HepG2 (cell line): ENCODE results near the gene RER1. TPM values are rescaled to one million over a fixed set of nuclear protein-coding genes. Genes with fewer than 3 reads are reported as not detected.

Source experiments
- ATAC-seq: fragments of 200-7000 bp; cut with Tn5 transposase; 3 replicates; pipeline ENCODE4 v1.9.1; 2020; ENCODE audit warnings: mild to moderate bottlenecking, moderate library complexity
- BruUV-seq: library from RNA; stranded (reverse); fragments of 400-500 nt; replicated peaks from 2 replicates; lab custom pipeline; 2021; lab: Mats Ljungman, UMichigan
- CTCF ChIA-PET: fragments of 300-600 bp; formaldehyde crosslinking; extraction: SDS; loops from one replicate; lab custom pipeline; 2021; ENCODE audit warnings: low total read pairs, inconsistent platforms, low intra/inter-chr PET ratio; lab: Yijun Ruan, JAX
- POLR2A ChIA-PET: fragments of 350-600 bp; sonication (Branson Sonifier 250); formaldehyde crosslinking; loops from one replicate; lab custom pipeline; 2020; ENCODE audit warnings: antibody characterized with exemption, inconsistent platforms; lab: Yijun Ruan, JAX
- DNase-seq: peaks from one replicate; pipeline ENCODE4 v3.0.0-alpha.2; 2015; ENCODE audit warnings: low spot score
- FAIRE-seq: peaks from 3 replicates; lab custom pipeline; 2011; peaks lifted over from hg19 to GRCh38; lab: Jason Lieb, UNC
- H2AFZ ChIP-seq: one replicate; pipeline ENCODE4 v1.6.1; 2011; ENCODE audit warnings: low read length, inconsistent platforms
- H3K27ac ChIP-seq: fragments of 300-600 bp; 3 replicates; pipeline ENCODE4 v1.8.0; 2011; ENCODE audit warnings: mixed run types, mild to moderate bottlenecking, mixed read lengths, low read length, inconsistent platforms; ENCODE audit not compliant: insufficient read depth; ENCODE audit errors: extremely low read length
- H3K27me3 ChIP-seq, 2 experiments: fragments of 200-600 bp in 1 of 2; 2 replicates in 1 of 2; 3 replicates in 1 of 2; pipeline versions ENCODE4 v1.6.0 to v1.8.0; 2011; ENCODE audit warnings: low read length in 2 of 2, mild to moderate bottlenecking in 2 of 2, moderate library complexity in 2 of 2, inconsistent platforms in 1 of 2; ENCODE audit not compliant: insufficient read depth in 2 of 2, control insufficient read depth in 1 of 2
- H3K36me3 ChIP-seq, 2 experiments: fragments of 200-600 bp in 1 of 2; replicated peaks in 1 of 2; 2 replicates in 1 of 2; 3 replicates in 1 of 2; pipeline versions ENCODE4 v1.5.1 to v1.8.0; 2011; ENCODE audit warnings: low read length in 2 of 2, inconsistent platforms in 1 of 2; ENCODE audit not compliant: insufficient read depth in 2 of 2, control insufficient read depth in 1 of 2
- H3K4me1 ChIP-seq: 2 replicates; pipeline ENCODE4 v1.5.1; 2012; ENCODE audit warnings: low read length, inconsistent platforms; ENCODE audit not compliant: insufficient read depth
- H3K4me2 ChIP-seq: 2 replicates; pipeline ENCODE4 v1.6.0; 2011; ENCODE audit warnings: low read depth, low read length, inconsistent platforms
- H3K4me3 ChIP-seq, 3 experiments: fragments of 200-600 bp in 1 of 3; sonication (generic), shearing (Covaris generic) in 1 of 3; replicated peaks in 1 of 3; 2 replicates each; pipeline ENCODE4 v1.5.1; 2011 to 2016; ENCODE audit warnings: low read length in 3 of 3, inconsistent platforms in 2 of 3, low read depth in 2 of 3, mild to moderate bottlenecking in 2 of 3, control low read depth in 1 of 3, mixed read lengths in 1 of 3; ENCODE audit not compliant: insufficient read depth in 1 of 3
- H3K79me2 ChIP-seq: one replicate; pipeline ENCODE4 v1.6.1; 2011; ENCODE audit warnings: low read length, inconsistent platforms; ENCODE audit not compliant: insufficient read depth
- H3K9ac ChIP-seq: 2 replicates; pipeline ENCODE4 v1.6.0; 2011; ENCODE audit warnings: mild to moderate bottlenecking, low read depth, low read length, inconsistent platforms; ENCODE audit not compliant: insufficient read depth
- H3K9me3 ChIP-seq: 2 replicates; pipeline ENCODE4 v1.5.1; 2012; ENCODE audit warnings: mild to moderate bottlenecking, low read length
- H4K20me1 ChIP-seq: 2 replicates; pipeline ENCODE4 v1.6.0; 2011; ENCODE audit warnings: inconsistent platforms, mild to moderate bottlenecking, low read length, moderate library complexity; ENCODE audit not compliant: insufficient read depth
- CENPBD1 ChIP-seq: sonication (generic); formaldehyde crosslinking; IDR thresholded peaks from 2 replicates; pipeline ENCODE4 v1.8.0; 2022; ENCODE audit warnings: missing genetic modification reagents, low read depth, mild to moderate bottlenecking, borderline replicate concordance
- CHD4 ChIP-seq: fragments of 200-600 bp; sonication (generic); IDR thresholded peaks from 2 replicates; pipeline ENCODE4 v1.7.0; 2017; ENCODE audit warnings: mild to moderate bottlenecking, low read length, borderline replicate concordance
- HBP1 ChIP-seq: IDR thresholded peaks from 2 replicates; pipeline ENCODE4 v1.6.1; 2016; ENCODE audit warnings: low read depth, control low read depth
- MBD4 ChIP-seq: IDR thresholded peaks from 2 replicates; pipeline ENCODE4 v1.6.1; 2012; ENCODE audit warnings: low read length, inconsistent platforms, borderline replicate concordance
- PAF1 ChIP-seq: IDR thresholded peaks from 2 replicates; pipeline ENCODE4 v1.6.1; 2016; ENCODE audit warnings: missing genetic modification reagents, missing compliant biosample characterization
- RFXANK ChIP-seq: IDR thresholded peaks from 2 replicates; pipeline ENCODE4 v1.6.1; 2016
- SRSF1 ChIP-seq: fragments of 200-400 bp; formaldehyde crosslinking; optimal IDR thresholded peaks from 2 replicates; pipeline ENCODE3; 2017; ENCODE audit warnings: mild to moderate bottlenecking, low read depth, low read length, moderate library complexity
- ZC3H4 ChIP-seq: sonication (generic); formaldehyde crosslinking; IDR thresholded peaks from 2 replicates; pipeline ENCODE4 v1.4.0; 2020; ENCODE audit warnings: missing genetic modification reagents, borderline replicate concordance
- ZNF335 ChIP-seq: sonication (generic); formaldehyde crosslinking; IDR thresholded peaks from 2 replicates; pipeline ENCODE4 v1.4.0; 2020; ENCODE audit warnings: missing genetic modification reagents
- ZNF691 ChIP-seq: sonication (generic); formaldehyde crosslinking; IDR thresholded peaks from 2 replicates; pipeline ENCODE4 v1.4.0; 2020; ENCODE audit warnings: missing genetic modification reagents, low read depth, mild to moderate bottlenecking, borderline replicate concordance
- WGBS: methylation state at CpG from one replicate; pipeline ENCODE4 v1.1.6; 2017; ENCODE audit warnings: low lambda C conversion rate; 5-methylcytosine and 5-hydroxymethylcytosine counted together
- in situ Hi-C: cut with HindIII; loops from 2 replicates; pipeline ENCODE4 v1.10.0; 2017; ENCODE audit warnings: low pct_unique_long_range_greater_than_20kb; ENCODE audit not compliant: extremely low pct_ligation_motif_present
- intact Hi-C: fragments of 100-400 bp; cut with micrococcal nuclease; formaldehyde crosslinking; loops from one replicate; pipeline ENCODE4 v1.10.0; 2022; ENCODE audit not compliant: unreplicated experiment
- polyA plus RNA-seq, 8 experiments: library from polyadenylated mRNA; depleted of rRNA in 3 of 8; stranded (reverse) in 7 of 8; unstranded in 1 of 8; fragments of >200 nt; fragmentation: Illumina TruSeq in 4 of 8; extraction: Trizol in 4 of 8; gene quantifications; 2 replicates each; pipeline versions ENCODE4 v1.2.1 to v1.2.3, GENCODE V29; 2011 to 2016; ENCODE audit warnings: low read depth in 4 of 8, missing spikeins in 1 of 8, mixed read lengths in 1 of 8; ENCODE audit not compliant: insufficient read depth in 1 of 8
- total RNA-seq, 5 experiments: library from RNA; depleted of rRNA; stranded (reverse); fragments of >200 nt; fragmentation: Illumina TruSeq; extraction: Trizol; gene quantifications; 2 replicates each; pipeline ENCODE4 v1.2.3, GENCODE V29; 2016; ENCODE audit warnings: low read depth in 1 of 5

RER1 gene
- total and polyA plus RNA-seq, 2 of the 13 experiments (the other 11 are each of a cell fraction or from before 2014, with no cell fraction given), result 128 to 164 TPM

- TF ChIP-seq SRSF1 (no peak), ZNF335 (CRISPR knock-in tag) (no peak), MBD4 (no peak), PAF1 (CRISPR knock-in tag) (no peak), ZNF691 (CRISPR knock-in tag) (no peak), HBP1 (CRISPR knock-in tag) (no peak), RFXANK (CRISPR knock-in tag) (no peak), CENPBD1 (CRISPR knock-in tag) (no peak), ZC3H4 (CRISPR knock-in tag) (no peak), CHD4 (no peak)
- 86% methylated on average over 5 of the region's 13 CpGs for WGBS
- Histone ChIP-seq H3K9ac (no peak overlapping the region), H3K4me1 (no peaks in the 10 kb centered on the region), H3K27me3 (no peaks in the 10 kb centered on the region; a peak in 1 of 5 replicates), H4K20me1 (no peaks in the 10 kb centered on the region), H3K9me3 (no peaks in the 10 kb centered on the region), H3K4me3 (no peak overlapping the region), H3K4me2 (no peak overlapping the region), H3K27ac (no peak overlapping the region), H2AFZ (no peak overlapping the region), H3K79me2 (no peaks in the 10 kb centered on the region), H3K36me3 (no peaks in the 10 kb centered on the region)
- no peak for DNase-seq
- ATAC-seq, result no peak
- ChIA-PET POLR2A (no interaction called here), CTCF (no interaction called here)
- BruUV-seq, result no TSS peak
- in situ Hi-C loops (no loop called here), intact Hi-C loops (no loop called here)
- FAIRE-seq, result no peak
These were observed 33.6 kb upstream of the RER1 start for GRCh38 chr1:2358072-2358471.
